LNCAP (cell line): ENCODE measurements around the gene MICAL3.
A peak's percentile ranks its signal among the peaks of the same experiment; 100 is the strongest.

Experiments used
- TF ChIP-seq, protein P1 (sequence below): fragments of 450-650 bp; IDR thresholded peaks from 2 replicates; pipeline ENCODE4 v1.5.1; 2017; ENCODE audit warnings: mild to moderate bottlenecking

The MICAL3 gene, protein sequence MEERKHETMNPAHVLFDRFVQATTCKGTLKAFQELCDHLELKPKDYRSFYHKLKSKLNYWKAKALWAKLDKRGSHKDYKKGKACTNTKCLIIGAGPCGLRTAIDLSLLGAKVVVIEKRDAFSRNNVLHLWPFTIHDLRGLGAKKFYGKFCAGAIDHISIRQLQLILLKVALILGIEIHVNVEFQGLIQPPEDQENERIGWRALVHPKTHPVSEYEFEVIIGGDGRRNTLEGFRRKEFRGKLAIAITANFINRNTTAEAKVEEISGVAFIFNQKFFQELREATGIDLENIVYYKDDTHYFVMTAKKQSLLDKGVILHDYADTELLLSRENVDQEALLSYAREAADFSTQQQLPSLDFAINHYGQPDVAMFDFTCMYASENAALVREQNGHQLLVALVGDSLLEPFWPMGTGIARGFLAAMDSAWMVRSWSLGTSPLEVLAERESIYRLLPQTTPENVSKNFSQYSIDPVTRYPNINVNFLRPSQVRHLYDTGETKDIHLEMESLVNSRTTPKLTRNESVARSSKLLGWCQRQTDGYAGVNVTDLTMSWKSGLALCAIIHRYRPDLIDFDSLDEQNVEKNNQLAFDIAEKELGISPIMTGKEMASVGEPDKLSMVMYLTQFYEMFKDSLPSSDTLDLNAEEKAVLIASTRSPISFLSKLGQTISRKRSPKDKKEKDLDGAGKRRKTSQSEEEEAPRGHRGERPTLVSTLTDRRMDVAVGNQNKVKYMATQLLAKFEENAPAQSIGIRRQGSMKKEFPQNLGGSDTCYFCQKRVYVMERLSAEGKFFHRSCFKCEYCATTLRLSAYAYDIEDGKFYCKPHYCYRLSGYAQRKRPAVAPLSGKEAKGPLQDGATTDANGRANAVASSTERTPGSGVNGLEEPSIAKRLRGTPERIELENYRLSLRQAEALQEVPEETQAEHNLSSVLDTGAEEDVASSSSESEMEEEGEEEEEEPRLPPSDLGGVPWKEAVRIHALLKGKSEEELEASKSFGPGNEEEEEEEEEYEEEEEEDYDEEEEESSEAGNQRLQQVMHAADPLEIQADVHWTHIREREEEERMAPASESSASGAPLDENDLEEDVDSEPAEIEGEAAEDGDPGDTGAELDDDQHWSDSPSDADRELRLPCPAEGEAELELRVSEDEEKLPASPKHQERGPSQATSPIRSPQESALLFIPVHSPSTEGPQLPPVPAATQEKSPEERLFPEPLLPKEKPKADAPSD (N-terminal part only)

DNA sequence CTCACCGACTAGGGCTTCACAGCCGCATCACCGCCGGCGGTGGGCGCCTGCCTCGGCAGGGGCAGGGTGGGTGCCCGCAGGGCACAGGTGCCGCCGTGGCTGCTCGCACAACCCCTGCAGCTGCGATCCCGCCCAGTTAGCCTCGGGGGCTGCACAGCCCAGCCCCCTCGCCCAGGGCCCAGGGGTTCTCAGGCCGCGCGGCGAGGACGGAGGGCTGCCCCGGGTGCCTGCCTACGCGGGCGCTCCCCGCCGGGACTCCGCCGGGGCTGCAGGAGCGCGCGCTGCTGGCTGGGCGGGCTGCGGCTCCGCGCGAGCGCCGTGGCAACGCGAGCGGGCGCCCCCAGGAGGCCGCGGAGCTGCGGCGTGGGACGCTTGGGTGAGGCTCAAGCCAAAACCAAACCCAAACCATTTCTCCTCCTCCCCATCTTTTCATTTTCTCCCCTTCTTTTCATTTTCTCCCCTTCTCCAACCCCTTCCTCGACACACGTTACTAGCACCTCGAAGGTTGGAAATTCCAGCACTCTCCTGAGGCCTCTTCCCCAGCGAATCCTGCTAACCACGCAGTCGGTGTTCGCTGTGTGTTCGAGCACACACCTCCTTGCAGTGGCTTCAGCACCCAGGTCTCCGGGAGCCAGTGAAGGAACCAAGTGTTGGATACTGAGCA, at the start of gene MICAL3:
Gene MICAL3 (minus strand): TSS at position 286 of the 664 bp plus-strand sequence. CDS start 117,749 bp downstream, outside the sequence.
- TF ChIP-seq, protein P1, sequence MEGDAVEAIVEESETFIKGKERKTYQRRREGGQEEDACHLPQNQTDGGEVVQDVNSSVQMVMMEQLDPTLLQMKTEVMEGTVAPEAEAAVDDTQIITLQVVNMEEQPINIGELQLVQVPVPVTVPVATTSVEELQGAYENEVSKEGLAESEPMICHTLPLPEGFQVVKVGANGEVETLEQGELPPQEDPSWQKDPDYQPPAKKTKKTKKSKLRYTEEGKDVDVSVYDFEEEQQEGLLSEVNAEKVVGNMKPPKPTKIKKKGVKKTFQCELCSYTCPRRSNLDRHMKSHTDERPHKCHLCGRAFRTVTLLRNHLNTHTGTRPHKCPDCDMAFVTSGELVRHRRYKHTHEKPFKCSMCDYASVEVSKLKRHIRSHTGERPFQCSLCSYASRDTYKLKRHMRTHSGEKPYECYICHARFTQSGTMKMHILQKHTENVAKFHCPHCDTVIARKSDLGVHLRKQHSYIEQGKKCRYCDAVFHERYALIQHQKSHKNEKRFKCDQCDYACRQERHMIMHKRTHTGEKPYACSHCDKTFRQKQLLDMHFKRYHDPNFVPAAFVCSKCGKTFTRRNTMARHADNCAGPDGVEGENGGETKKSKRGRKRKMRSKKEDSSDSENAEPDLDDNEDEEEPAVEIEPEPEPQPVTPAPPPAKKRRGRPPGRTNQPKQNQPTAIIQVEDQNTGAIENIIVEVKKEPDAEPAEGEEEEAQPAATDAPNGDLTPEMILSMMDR: peak; percentile 90

GRCh38 chr22:18073467-18073866, 49.1 kb upstream of the MICAL3 start:
- TF ChIP-seq, protein P1: no peak

DNA sequence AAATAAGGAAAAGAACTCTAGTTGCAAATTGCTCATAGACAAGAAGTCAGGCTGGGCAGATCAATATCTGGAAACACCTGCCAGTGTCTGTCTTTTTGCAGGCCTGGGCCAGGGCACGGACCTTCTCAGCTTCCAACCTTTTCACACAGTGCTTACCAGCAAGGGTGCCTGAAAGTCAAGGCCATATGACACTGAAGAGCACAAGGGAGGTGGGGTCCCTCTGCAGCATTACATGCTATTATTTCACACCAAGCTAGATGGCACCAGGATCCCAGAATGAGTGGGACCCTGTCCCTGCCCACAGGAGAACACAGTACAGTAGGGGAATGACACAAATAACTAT, 47.6 kb upstream of the MICAL3 start:
- TF ChIP-seq, protein P1: no peak

DNA sequence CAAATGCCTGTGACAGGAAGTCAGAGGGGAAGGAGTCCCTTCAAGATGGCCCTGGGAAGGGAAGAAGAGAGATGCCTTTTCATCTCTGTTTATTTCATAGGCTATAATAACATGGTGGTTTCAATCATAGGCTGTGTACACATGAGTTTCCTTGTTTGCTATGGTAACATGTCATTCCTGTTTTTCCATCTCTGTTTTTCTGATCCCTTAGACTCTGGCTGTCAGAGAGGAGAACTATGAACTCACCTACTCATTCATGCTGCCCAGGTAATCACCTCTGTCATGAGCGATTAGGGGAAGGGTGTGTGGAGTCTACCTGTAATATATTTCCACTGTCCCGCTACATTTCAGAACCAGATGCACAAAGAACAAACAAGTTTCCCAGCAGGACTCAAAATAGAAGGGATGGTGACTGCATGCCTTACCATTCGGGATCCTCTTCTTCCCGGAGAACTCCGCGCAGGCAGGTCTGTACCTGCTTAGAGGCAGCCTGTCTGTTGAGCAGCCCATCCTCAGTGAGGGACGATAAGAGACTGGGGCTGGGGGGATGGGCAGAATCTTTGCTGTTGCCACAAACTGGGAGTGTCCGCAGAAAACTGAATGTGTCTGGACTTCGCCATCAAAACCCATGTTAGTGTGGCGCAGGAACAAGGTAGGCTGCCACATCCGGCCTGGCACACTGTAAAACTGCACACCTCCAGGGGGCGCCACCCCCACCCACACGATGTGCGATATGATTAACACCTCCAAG, 46.4 kb upstream of the MICAL3 start:
- TF ChIP-seq, protein P1: peak; percentile 82; the same call in 1 of the 2 replicates

DNA sequence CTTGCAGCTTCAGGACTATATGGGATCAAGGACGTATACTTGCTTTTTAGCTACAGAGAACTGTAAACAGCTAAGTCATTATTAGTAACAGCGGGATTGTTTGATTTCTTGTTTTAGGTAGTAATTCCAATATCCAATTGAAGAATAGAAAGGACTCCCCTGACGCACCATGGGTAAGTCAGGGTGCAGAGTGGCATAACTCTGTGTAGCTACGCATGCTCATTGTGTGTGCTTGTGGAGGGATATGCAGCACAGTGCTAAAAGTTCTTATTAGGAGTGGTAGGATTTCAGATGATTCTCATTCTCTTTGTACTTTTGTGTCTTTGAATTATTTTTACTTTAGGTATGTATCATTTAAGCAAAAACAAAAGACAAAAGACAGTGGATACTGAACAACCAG, 45.7 kb upstream of the MICAL3 start:
- TF ChIP-seq, protein P1: no peak

GRCh38 chr22:18069041-18069440, 44.7 kb upstream of the MICAL3 start:
- TF ChIP-seq, protein P1: no peak
